HUES64 (cell line): Measurements from ENCODE around the gene RNF220.

Experiments
- H3K27ac ChIP-seq: 2 replicates; pipeline ENCODE4 v1.7.0; 2013; ENCODE audit warnings: low read depth, low read length, inconsistent platforms
- H3K27me3 ChIP-seq: 2 replicates; pipeline ENCODE4 v1.6.1; 2013; ENCODE audit warnings: mild to moderate bottlenecking, low read length; ENCODE audit not compliant: insufficient read depth
- H3K36me3 ChIP-seq: 2 replicates; pipeline ENCODE4 v1.6.1; 2013; ENCODE audit warnings: mild to moderate bottlenecking, low read length; ENCODE audit not compliant: insufficient read depth
- H3K4me1 ChIP-seq: 2 replicates; pipeline ENCODE4 v1.6.1; 2013; ENCODE audit warnings: mild to moderate bottlenecking, low read length, moderate library complexity; ENCODE audit not compliant: insufficient read depth
- H3K4me3 ChIP-seq: 2 replicates; pipeline ENCODE4 v1.5.1; 2013; ENCODE audit warnings: mild to moderate bottlenecking, low read length, moderate library complexity
- H3K9ac ChIP-seq: 2 replicates; pipeline ENCODE4 v1.6.1; 2013; ENCODE audit warnings: mild to moderate bottlenecking, low read depth, low read length
- H3K9me3 ChIP-seq: 2 replicates; pipeline ENCODE4 v1.6.1; 2013; ENCODE audit warnings: low read depth, low read length; ENCODE audit not compliant: insufficient read depth
- WGBS: fragments of 150-250, 120-280 bp; methylation state at CpG from one replicate; pipeline ENCODE4 v1.1.7; 2013; ENCODE audit warnings: missing lambda C conversion rate; 5-methylcytosine and 5-hydroxymethylcytosine counted together

RNF220 gene

DNA sequence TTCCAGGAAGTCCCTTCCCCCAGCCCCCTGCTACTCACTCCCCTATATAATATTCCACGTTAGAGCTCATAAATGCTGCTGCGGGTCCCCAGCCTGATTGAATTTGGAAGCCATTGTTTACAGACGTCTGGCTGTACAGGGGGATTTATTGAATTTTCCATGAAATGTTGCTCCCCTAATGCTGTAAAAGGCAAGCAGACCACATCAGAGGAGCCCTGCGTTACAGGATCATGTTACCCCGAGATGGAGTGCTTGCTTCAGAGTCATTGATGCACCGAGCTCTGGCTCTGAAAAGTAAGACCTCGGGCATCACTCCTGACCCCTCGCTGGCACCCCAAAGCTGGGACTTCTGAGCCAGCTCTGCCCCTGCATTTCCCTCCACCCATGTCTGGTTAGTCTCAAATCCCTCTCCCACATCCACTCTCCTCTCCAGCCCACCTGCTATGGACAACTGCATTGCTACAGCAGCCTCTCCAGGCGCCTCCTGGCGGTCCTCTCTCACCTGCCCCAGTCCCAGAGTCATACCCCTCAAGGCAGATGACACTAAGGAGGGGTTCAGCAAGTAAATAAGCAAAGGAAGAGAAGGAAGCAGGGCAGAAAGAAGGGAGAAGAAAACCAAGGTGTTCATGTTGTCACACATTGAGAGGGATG is 141.5 kb downstream of the RNF220 start:
- H3K4me1 ChIP-seq = peaks cover 27% of the 10 kb centered on the region
- H3K36me3 ChIP-seq = no peaks in the 10 kb centered on the region
- 82% methylated on average over 10 of the region's 10 CpGs for WGBS
- H3K27ac ChIP-seq = no peak overlapping the region
- H3K27me3 ChIP-seq = peaks cover 85% of the 10 kb centered on the region
- H3K9me3 ChIP-seq = no peaks in the 10 kb centered on the region
- H3K9ac ChIP-seq = no peak overlapping the region
- no peak overlapping the region for H3K4me3 ChIP-seq

DNA sequence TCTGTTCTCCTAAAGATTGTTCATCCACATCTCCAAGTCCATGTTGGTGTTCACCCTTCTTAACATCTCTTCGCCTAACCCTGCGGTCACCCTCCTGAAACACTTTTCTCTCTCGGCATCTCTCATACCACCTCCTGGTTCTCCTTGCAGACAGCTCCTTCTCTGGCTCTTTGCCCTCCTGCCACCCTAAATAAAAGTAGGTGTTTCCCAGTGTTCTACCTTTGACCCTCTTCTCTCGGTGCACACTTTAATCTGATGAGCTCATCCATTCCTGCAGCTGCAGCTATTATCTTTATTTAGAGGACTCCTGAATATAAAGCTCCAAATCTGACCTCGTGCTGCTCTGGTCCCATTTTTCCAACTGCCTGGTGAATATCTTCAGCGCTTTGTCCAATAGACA is 142.3 kb downstream of the RNF220 start:
- Histone ChIP-seq H3K27me3 (peaks cover 79% of the 10 kb centered on the region), H3K9ac (no peak overlapping the region), H3K9me3 (no peaks in the 10 kb centered on the region), H3K27ac (no peak overlapping the region), H3K36me3 (no peaks in the 10 kb centered on the region), H3K4me1 (peaks cover 19% of the 10 kb centered on the region), H3K4me3 (no peak overlapping the region)
- WGBS = 85% methylated on average over 6 of the region's 6 CpGs

DNA sequence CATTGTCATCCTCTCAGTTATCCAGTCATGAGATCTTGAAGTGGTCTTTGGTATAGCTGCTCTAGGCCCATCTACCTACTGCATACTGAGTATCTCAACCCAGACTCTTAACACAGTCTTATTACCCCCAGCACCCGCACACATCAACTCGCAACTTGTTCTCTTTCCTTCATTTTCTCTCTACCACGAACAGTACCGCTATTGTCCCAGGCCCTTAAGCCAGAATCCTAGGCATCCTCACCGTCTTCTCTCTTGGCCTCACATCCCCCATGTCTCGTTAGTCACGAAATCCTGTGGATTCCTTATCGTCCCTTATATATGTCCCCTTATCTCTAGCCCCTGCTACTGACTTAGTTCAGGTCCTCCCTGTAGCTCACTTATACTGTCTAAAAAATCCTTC is 142.8 kb downstream of the RNF220 start:
- 83% methylated on average over 8 of the region's 8 CpGs for WGBS

DNA sequence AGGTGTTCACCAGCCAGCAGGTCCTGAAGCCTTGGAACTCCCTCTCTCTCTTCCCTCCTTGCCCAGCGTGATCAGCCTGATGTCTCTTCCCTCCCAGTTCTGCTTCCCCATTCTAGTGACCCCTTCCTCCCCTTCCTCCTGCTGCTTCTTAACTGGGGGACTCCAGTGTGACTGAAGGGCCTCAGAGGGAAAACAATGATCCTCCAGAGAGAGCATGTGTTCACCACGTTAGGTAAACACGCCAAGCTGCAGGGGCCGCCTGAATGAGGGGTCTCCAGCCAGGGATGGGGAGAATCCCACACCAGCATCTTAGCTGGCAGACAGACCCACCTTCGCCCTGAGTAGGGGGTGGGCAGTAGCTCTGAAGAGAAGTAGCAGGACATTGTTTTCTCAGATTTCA is 144.5 kb downstream of the RNF220 start:
- WGBS = 82% methylated on average over 5 of the region's 5 CpGs
- peaks cover 7% of the 10 kb centered on the region for H3K4me1 ChIP-seq
- H3K27me3 ChIP-seq = peaks cover 71% of the 10 kb centered on the region
- no peak overlapping the region for H3K4me3 ChIP-seq
- H3K36me3 ChIP-seq = no peaks in the 10 kb centered on the region
- no peak overlapping the region for H3K9ac ChIP-seq
- no peak overlapping the region for H3K27ac ChIP-seq
- H3K9me3 ChIP-seq = no peaks in the 10 kb centered on the region

More for the DNA sequence above, 142.8 kb downstream of the RNF220 start:
- Histone ChIP-seq H3K36me3 (no peaks in the 10 kb centered on the region), H3K27me3 (peaks cover 76% of the 10 kb centered on the region), H3K4me3 (no peak overlapping the region), H3K4me1 (peaks cover 15% of the 10 kb centered on the region), H3K9ac (no peak overlapping the region), H3K9me3 (no peaks in the 10 kb centered on the region), H3K27ac (no peak overlapping the region)

DNA sequence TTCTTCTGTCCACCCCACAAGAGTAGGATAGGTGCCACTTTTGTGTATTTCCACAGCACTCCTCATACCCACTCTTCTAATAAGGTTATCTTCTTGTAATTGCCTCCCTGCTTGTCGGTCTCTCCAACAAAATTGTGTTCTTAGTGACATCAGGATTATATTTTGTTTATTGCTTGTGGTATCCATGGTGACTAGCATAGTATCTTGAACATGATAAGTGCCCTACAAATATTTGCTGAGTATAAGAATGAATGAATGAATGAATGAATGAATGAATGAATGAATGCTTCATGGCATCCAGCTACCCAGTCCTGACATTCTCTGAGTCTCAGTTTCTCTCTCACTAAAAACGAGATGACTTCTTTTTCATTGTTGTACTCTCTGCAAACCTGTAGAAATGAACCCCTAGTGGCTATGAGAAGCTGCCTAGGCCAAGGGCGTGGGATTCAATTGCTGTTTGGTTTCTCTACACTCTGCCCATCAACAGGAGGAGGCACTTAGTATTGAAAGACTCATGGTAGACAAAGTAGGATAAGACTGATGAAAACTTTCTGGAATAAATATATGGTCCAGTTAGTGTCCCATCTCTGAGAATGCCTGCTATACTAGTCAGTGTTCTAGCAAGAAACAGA is 148.2 kb downstream of the RNF220 start:
- H3K9ac ChIP-seq = no peak overlapping the region
- peaks cover 14% of the 10 kb centered on the region; the same call in 1 of the 2 replicates for H3K4me1 ChIP-seq
- H3K27ac ChIP-seq = no peak overlapping the region
- H3K27me3 ChIP-seq = peaks cover 39% of the 10 kb centered on the region; the same call in 1 of the 2 replicates
- no peaks in the 10 kb centered on the region for H3K36me3 ChIP-seq
- H3K4me3 ChIP-seq = no peak overlapping the region
- WGBS = 55% methylated on average over 3 of the region's 3 CpGs
- no peaks in the 10 kb centered on the region for H3K9me3 ChIP-seq

GRCh38 chr1:44553771-44554170 is 148.7 kb downstream of the RNF220 start:
- H3K36me3 ChIP-seq = no peaks in the 10 kb centered on the region
- no peaks in the 10 kb centered on the region for H3K9me3 ChIP-seq
- H3K9ac ChIP-seq = no peak overlapping the region
- H3K4me1 ChIP-seq = peaks cover 14% of the 10 kb centered on the region; the same call in 1 of the 2 replicates
- no peak overlapping the region for H3K4me3 ChIP-seq
- 79% methylated on average over 6 of the region's 6 CpGs for WGBS
- peaks cover 34% of the 10 kb centered on the region; the same call in 1 of the 2 replicates for H3K27me3 ChIP-seq
- H3K27ac ChIP-seq = no peak overlapping the region

DNA sequence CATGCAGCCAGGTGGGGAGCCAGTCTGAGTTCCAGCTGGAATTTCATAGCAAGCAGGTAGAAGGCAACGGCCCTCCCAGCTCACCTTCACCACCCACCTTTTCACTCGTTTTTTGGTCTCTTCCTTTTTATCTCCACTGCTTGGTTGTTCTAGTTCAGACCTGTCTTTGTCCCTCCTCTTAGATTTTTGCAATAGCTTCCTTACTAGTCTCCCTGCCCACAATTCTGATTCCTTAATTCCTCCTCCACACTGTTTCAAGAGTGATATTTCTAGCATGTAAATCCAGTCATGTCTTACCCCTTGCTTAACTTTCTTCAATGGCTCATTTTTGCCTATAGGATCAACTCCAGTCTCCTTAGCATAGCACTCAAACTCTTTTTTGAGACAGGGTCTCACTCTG is 149.7 kb downstream of the RNF220 start:
- Histone ChIP-seq H3K27ac (no peak overlapping the region), H3K27me3 (peaks cover 30% of the 10 kb centered on the region; the same call in 1 of the 2 replicates), H3K9ac (no peak overlapping the region), H3K36me3 (no peaks in the 10 kb centered on the region), H3K9me3 (no peaks in the 10 kb centered on the region), H3K4me3 (no peak overlapping the region), H3K4me1 (peaks cover 14% of the 10 kb centered on the region; the same call in 1 of the 2 replicates)
- WGBS = 76% methylated on average over 2 of the region's 2 CpGs

DNA sequence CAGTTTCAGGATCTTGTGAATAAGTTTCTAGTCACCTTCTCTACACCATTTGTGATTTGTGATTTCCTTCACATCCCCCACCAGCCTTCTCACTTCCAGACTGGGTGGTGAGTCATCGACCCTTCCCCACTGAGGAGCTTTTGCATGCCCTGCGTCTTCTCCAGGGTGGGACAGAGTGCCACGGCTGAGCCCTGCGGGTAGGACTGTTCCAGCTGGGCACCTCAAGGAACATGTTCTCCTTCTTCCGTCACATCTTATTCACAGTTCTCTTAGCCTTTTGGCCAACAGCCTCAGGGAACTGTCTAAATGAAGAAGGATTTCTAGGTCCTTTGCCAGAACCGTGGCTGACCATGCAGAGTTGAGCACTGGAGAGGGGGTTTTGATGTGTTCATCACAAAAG is 152.7 kb downstream of the RNF220 start:
- Histone ChIP-seq H3K27ac (no peak overlapping the region), H3K36me3 (no peaks in the 10 kb centered on the region)
- 51% methylated on average over 6 of the region's 6 CpGs for WGBS

DNA sequence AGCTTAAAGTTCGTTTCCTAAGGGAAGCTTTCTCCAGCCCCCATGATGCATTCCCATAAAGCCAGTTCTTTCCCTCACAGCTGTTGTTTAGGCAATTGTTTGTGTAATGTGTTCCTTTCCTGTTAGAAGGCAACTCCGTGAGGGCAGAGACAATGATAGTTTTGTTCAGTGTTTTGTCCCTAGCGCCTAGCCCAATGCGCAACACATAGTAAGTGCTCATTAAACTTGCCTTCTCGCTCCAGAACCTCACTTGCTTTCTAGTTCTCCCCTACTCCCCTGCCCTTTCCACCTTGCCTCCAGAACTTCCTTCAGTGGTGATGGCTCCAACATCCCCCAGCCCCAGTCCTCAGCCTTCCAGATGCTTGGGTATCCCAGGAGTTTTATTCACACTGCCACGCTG is 153.8 kb downstream of the RNF220 start:
- no peaks in the 10 kb centered on the region for H3K36me3 ChIP-seq
- H3K4me1 ChIP-seq = peaks cover 11% of the 10 kb centered on the region; the same call in 1 of the 2 replicates
- no peak overlapping the region for H3K4me3 ChIP-seq
- peaks cover 41% of the 10 kb centered on the region for H3K27me3 ChIP-seq
- H3K27ac ChIP-seq = no peak overlapping the region
- no peaks in the 10 kb centered on the region for H3K9me3 ChIP-seq
- no peak overlapping the region for H3K9ac ChIP-seq
- 76% methylated on average over 6 of the region's 6 CpGs for WGBS

More for the DNA sequence above, 152.7 kb downstream of the RNF220 start:
- Histone ChIP-seq H3K9ac (no peak overlapping the region), H3K4me1 (peaks cover 14% of the 10 kb centered on the region; the same call in 1 of the 2 replicates), H3K4me3 (no peak overlapping the region), H3K27me3 (peaks cover 33% of the 10 kb centered on the region), H3K9me3 (no peaks in the 10 kb centered on the region)

DNA sequence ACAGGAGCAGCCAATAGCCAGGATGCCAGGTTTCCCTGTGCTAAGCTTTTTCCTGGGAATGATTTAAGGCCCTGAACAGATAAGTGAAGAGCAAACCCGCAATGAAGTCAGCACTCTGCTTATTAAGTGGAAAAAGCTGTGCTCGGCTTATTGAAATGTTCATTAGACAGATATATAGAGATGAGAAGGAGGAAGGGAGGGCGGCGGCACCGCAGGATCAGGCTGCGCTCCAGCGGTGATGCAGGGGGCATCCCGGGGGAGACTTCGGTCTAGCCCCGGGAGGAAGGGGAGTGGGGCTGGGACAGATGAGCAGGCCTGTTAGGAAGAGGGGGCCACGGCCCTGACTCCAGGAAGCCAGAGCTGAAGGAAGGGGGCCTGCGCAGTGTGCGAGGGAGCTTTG is 154.3 kb downstream of the RNF220 start:
- Histone ChIP-seq H3K27me3 (peaks cover 41% of the 10 kb centered on the region), H3K27ac (no peak overlapping the region), H3K4me3 (no peak overlapping the region), H3K9ac (no peak overlapping the region), H3K9me3 (no peaks in the 10 kb centered on the region), H3K36me3 (no peaks in the 10 kb centered on the region), H3K4me1 (peaks cover 9% of the 10 kb centered on the region; the same call in 1 of the 2 replicates)
- 92% methylated on average over 13 of the region's 13 CpGs for WGBS

GRCh38 chr1:44559913-44560312 is 154.9 kb downstream of the RNF220 start:
- H3K27ac ChIP-seq = no peak overlapping the region

More at GRCh38 chr1:44559913-44560312, 154.9 kb downstream of the RNF220 start:
- Histone ChIP-seq H3K9ac (no peak overlapping the region), H3K4me1 (peaks cover 9% of the 10 kb centered on the region; the same call in 1 of the 2 replicates), H3K4me3 (no peak overlapping the region), H3K27me3 (peaks cover 44% of the 10 kb centered on the region), H3K36me3 (no peaks in the 10 kb centered on the region), H3K9me3 (no peaks in the 10 kb centered on the region)
- WGBS = 91% methylated on average over 6 of the region's 6 CpGs
